B cell (primary cell): ENCODE data around the gene CEP85L. TPM values are rescaled to one million over a fixed set of nuclear protein-coding genes. Genes with fewer than 3 reads are reported as not detected.

Source experiments
- ATAC-seq: fragments of 200-7000 bp; cut with Tn5 transposase; one replicate; pipeline ENCODE4 v1.10.0; 2021; ENCODE audit warnings: low read depth, mild to moderate bottlenecking, moderate number of reproducible peaks, moderate library complexity
- CTCF ChIA-PET: fragments of 350-600 bp; sonication (Branson Sonifier 250); formaldehyde crosslinking; loops from one replicate; lab custom pipeline; 2021; ENCODE audit warnings: antibody characterized with exemption, inconsistent platforms; lab: Charles Lee
- POLR2A ChIA-PET: fragments of 350-600 bp; sonication (Branson Sonifier 250); formaldehyde crosslinking; loops from one replicate; lab custom pipeline; 2021; ENCODE audit warnings: antibody characterized with exemption; lab: Charles Lee
- DNase-seq: peaks from one replicate; pipeline ENCODE4 v3.0.0; 2013
- H2AFZ ChIP-seq: 2 replicates; pipeline ENCODE4 v1.6.1; 2012; ENCODE audit warnings: mild to moderate bottlenecking, low read depth, low read length; ENCODE audit not compliant: insufficient read depth, poor library complexity, severe bottlenecking
- H3K27ac ChIP-seq, 2 donors: 1 replicate in 1 of 2; 2 replicates in 1 of 2; pipeline ENCODE4 v1.5.1; 2012 to 2013; ENCODE audit warnings: low read length in 2 of 2, mild to moderate bottlenecking in 2 of 2, moderate library complexity in 1 of 2
- H3K27me3 ChIP-seq, 4 experiments: fragments of 200-600 bp in 1 of 4; sonication (generic) in 1 of 4; replicated peaks in 1 of 4; 1 replicate in 2 of 4; 2 replicates in 2 of 4; pipeline versions ENCODE4 v1.6.1 to v1.7.0; 2013 to 2016; ENCODE audit warnings: low read length in 3 of 4, mild to moderate bottlenecking in 2 of 4, mixed read lengths in 1 of 4, moderate library complexity in 1 of 4; ENCODE audit not compliant: insufficient read depth in 4 of 4, control insufficient read depth in 3 of 4; ENCODE audit errors: control extremely low read depth in 1 of 4
- H3K36me3 ChIP-seq, 2 experiments: replicated peaks in 1 of 2; 1 replicate in 1 of 2; 2 replicates in 1 of 2; pipeline versions ENCODE4 v1.6.1 to v1.7.1; 2013; ENCODE audit warnings: low read length in 1 of 2; ENCODE audit not compliant: insufficient read depth in 2 of 2, control insufficient read depth in 1 of 2; ENCODE audit errors: control extremely low read depth in 1 of 2, extremely low read depth in 1 of 2
- H3K4me1 ChIP-seq, 2 donors: fragments of 200-600 bp in 1 of 2; sonication (generic) in 1 of 2; 1 replicate in 1 of 2; 2 replicates in 1 of 2; pipeline versions ENCODE4 v1.5.1 to v1.6.1; 2013 to 2017; ENCODE audit warnings: low read length in 2 of 2; ENCODE audit not compliant: control insufficient read depth in 2 of 2, insufficient read depth in 2 of 2
- H3K4me2 ChIP-seq: replicated peaks from 2 replicates; pipeline ENCODE3; 2012; ENCODE audit warnings: mild to moderate bottlenecking, low read depth, low read length; ENCODE audit not compliant: poor library complexity, severe bottlenecking
- H3K4me3 ChIP-seq, 5 experiments: fragments of 200-600 bp in 1 of 5; sonication (generic) in 1 of 5; 1 replicate in 3 of 5; 2 replicates in 2 of 5; pipeline versions ENCODE4 v1.5.1 to v1.7.0; 2011 to 2016; ENCODE audit warnings: low read length in 4 of 5, mild to moderate bottlenecking in 4 of 5, low read depth in 2 of 5, control low read depth in 1 of 5, moderate library complexity in 1 of 5; ENCODE audit not compliant: insufficient read depth in 1 of 5; ENCODE audit errors: control extremely low read depth in 1 of 5, extremely low read depth in 1 of 5
- H3K79me2 ChIP-seq: fragments of 200-600 bp; sonication (generic); one replicate; pipeline ENCODE4 v1.6.0; 2016; ENCODE audit warnings: low read length; ENCODE audit not compliant: control insufficient read depth, insufficient read depth
- H3K9ac ChIP-seq: fragments of 200-600 bp; sonication (generic); 2 replicates; pipeline ENCODE4 v1.6.1; 2017; ENCODE audit warnings: mild to moderate bottlenecking, low read length, moderate library complexity
- H3K9me3 ChIP-seq, 3 donors: one replicate each; pipeline versions ENCODE4 v1.6.1 to v1.7.1; 2013; ENCODE audit warnings: low read length in 2 of 3; ENCODE audit not compliant: control insufficient read depth in 2 of 3, insufficient read depth in 1 of 3; ENCODE audit errors: control extremely low read depth in 1 of 3
- H4K20me1 ChIP-seq: 2 replicates; pipeline ENCODE4 v1.6.0; 2012; ENCODE audit warnings: mild to moderate bottlenecking, low read length; ENCODE audit not compliant: insufficient read depth, control insufficient read depth, poor library complexity, severe bottlenecking
- H3K27ac Mint-ChIP-seq: one replicate; pipeline ENCODE4 v1.8.0; 2021; ENCODE audit warnings: mixed read lengths
- H3K27me3 Mint-ChIP-seq: one replicate; pipeline ENCODE4 v1.8.0; 2021; ENCODE audit warnings: mixed read lengths
- H3K4me1 Mint-ChIP-seq: one replicate; pipeline ENCODE4 v1.8.0; 2021; ENCODE audit warnings: mixed read lengths
- H3K4me3 Mint-ChIP-seq: one replicate; pipeline ENCODE4 v1.8.0; 2021; ENCODE audit warnings: mixed read lengths
- H3K9me3 Mint-ChIP-seq: one replicate; pipeline ENCODE4 v1.8.0; 2022; ENCODE audit warnings: mixed read lengths; ENCODE audit not compliant: insufficient read depth
- CTCF ChIP-seq: fragments of 200-600 bp; IDR thresholded peaks from one replicate; pipeline ENCODE4 v1.8.0; 2022; ENCODE audit warnings: antibody characterized with exemption, mild to moderate bottlenecking
- EZH2 ChIP-seq: IDR thresholded peaks from 2 replicates; pipeline ENCODE4 v1.6.1; 2012; ENCODE audit warnings: borderline replicate concordance, low read depth, mild to moderate bottlenecking, moderate library complexity, low read length; ENCODE audit not compliant: insufficient read depth, poor library complexity, severe bottlenecking
- WGBS: methylation state at CpG from one replicate; pipeline ENCODE4 v1.1.5; 2013; ENCODE audit warnings: missing lambda C conversion rate; ENCODE audit not compliant: insufficient coverage; 5-methylcytosine and 5-hydroxymethylcytosine counted together
- intact Hi-C: fragments of 100-400 bp; cut with micrococcal nuclease; formaldehyde crosslinking; loops from one replicate; pipeline ENCODE4 v1.10.0; 2022
- polyA plus RNA-seq: library from polyadenylated mRNA; depleted of rRNA; stranded (reverse); fragments of >200 nt; gene quantifications from 2 replicates; pipeline ENCODE4 v1.2.3, GENCODE V29; 2012
- total RNA-seq, 2 donors: library from RNA; stranded (reverse); fragments of 120-200 nt in 1 of 2; gene quantifications; 1 replicate in 1 of 2; 2 replicates in 1 of 2; pipeline versions ENCODE4 v1.2.3 to v1.2.4, GENCODE V29; 2013 to 2022

Gene CEP85L
- total and polyA plus RNA-seq, 2 donors (not counting 1 experiment from before 2014, with no cell fraction given), result 7.6 to 32.1 TPM

- Mint-ChIP-seq H3K27ac (no peak overlapping the region), H3K27me3 (no peaks in the 10 kb centered on the region), H3K4me1 (no peaks in the 10 kb centered on the region), H3K4me3 (no peak overlapping the region), H3K9me3 (peaks cover 17% of the 10 kb centered on the region)
- Histone ChIP-seq H3K4me1 (no peaks in the 10 kb centered on the region), H3K4me2 (no peak overlapping the region), H3K9ac (no peak overlapping the region), H3K9me3 (peaks cover 3 to 45% (median 27%) of the 10 kb centered on the region in 3 donors), H3K79me2 (no peaks in the 10 kb centered on the region), H3K27me3 (no peaks in the 10 kb centered on the region), H2AFZ (no peak overlapping the region), H3K27ac (no peak overlapping the region), H3K36me3 (peaks cover 5 to 19% of the 10 kb centered on the region in 2 experiments), H4K20me1 (no peaks in the 10 kb centered on the region), H3K4me3 (no peak overlapping the region)
- intact Hi-C loops, result no loop called here
- CTCF ChIA-PET, result interaction anchor here (0.6 to 1.3 kb wide), 5 partner anchors 9 to 279 kb away, joined by 3 to 8 read pairs (median 3); no protein-coding TSS in a partner anchor
- WGBS, result 99% methylated on average over 10 of the region's 13 CpGs
- DNase-seq, result no peak
- TF ChIP-seq CTCF (no peak), EZH2 (no peak)
- no peak for ATAC-seq
- POLR2A ChIA-PET, result no interaction called here
Observed at GRCh38 chr6:118574051-118574865, 77.1 kb downstream of the CEP85L start.

- H3K4me2 ChIP-seq, result no peak overlapping the region
- Mint-ChIP-seq H3K27ac (no peak overlapping the region), H3K4me3 (no peak overlapping the region), H3K9me3 (peaks cover 7% of the 10 kb centered on the region), H3K4me1 (no peaks in the 10 kb centered on the region), H3K27me3 (no peaks in the 10 kb centered on the region)
- H3K79me2 ChIP-seq, result peaks cover under 1% of the 10 kb centered on the region
- H3K4me3 ChIP-seq, result no peak overlapping the region
- H3K36me3 ChIP-seq, result peaks cover 4 to 14% of the 10 kb centered on the region in 2 experiments
- no peaks in the 10 kb centered on the region for H4K20me1 ChIP-seq
- DNase-seq (no peak), ATAC-seq (no peak)
- H3K4me1 ChIP-seq, result no peaks in the 10 kb centered on the region
- intact Hi-C loops, result no loop called here
- H2AFZ ChIP-seq, result no peak overlapping the region
- ChIA-PET CTCF (interaction anchor here (1.0 to 1.3 kb wide), 5 partner anchors 8 to 230 kb away, joined by 3 to 9 read pairs (median 3); no protein-coding TSS in a partner anchor), POLR2A (no interaction called here)
- H3K27me3 ChIP-seq, result no peaks in the 10 kb centered on the region
- H3K27ac ChIP-seq, result no peak overlapping the region
- H3K9me3 ChIP-seq, result peaks cover 3 to 25% (median 11%) of the 10 kb centered on the region in 3 donors
- WGBS, result no CpG with 5 or more reads among the region's 2 CpGs
- TF ChIP-seq EZH2, result no peak
- no peak for TF ChIP-seq CTCF
- H3K9ac ChIP-seq, result no peak overlapping the region
Observed at GRCh38 chr6:118571121-118571520, 80.3 kb downstream of the CEP85L start.
